Amygdala (tissue), 56 donors: ENCODE measurements around the gene UBAP1.
"Not testable (repeated sequence)": the region's sequence is repeated elsewhere in the genome, so short reads cannot be mapped to it uniquely, and the experiment has no call there.

Source experiments
- DNase-seq, 56 donors: peaks; one replicate each; lab custom pipeline; 2025; lab: John Stamatoyannopoulos, UW

The UBAP1 gene

GRCh38 chr9:34254966-34255825 lies 76.4 kb downstream of the UBAP1 start:
- DNase-seq: no peak

GRCh38 chr9:34256104-34256503 lies 77.3 kb downstream of the UBAP1 start:
- DNase-seq: peak in 3 of 56 donors; percentile 3 to 4 (median 3)

- DNase-seq: no peak
Observed at GRCh38 chr9:34256987-34257585, 78.2 kb downstream of the UBAP1 start.

- DNase-seq: no peak
Observed at GRCh38 chr9:34259315-34259714, 80.5 kb downstream of the UBAP1 start.

GRCh38 chr9:34262971-34263370 lies 84.1 kb downstream of the UBAP1 start:
- no peak for DNase-seq

GRCh38 chr9:34267660-34268059 lies 88.8 kb downstream of the UBAP1 start:
- no peak for DNase-seq

- no peak for DNase-seq
Observed at GRCh38 chr9:34271265-34272006, 92.6 kb downstream of the UBAP1 start.

- DNase-seq: no peak
Observed at GRCh38 chr9:34272101-34272541, 93.3 kb downstream of the UBAP1 start.

- not testable (repeated sequence) for DNase-seq
Observed at GRCh38 chr9:34273588-34273987, 94.7 kb downstream of the UBAP1 start.

GRCh38 chr9:34275811-34276210 lies 97.0 kb downstream of the UBAP1 start:
- no peak for DNase-seq

GRCh38 chr9:34276772-34277171 lies 97.9 kb downstream of the UBAP1 start:
- no peak for DNase-seq

GRCh38 chr9:34279411-34279810 lies 100.6 kb downstream of the UBAP1 start:
- DNase-seq: no peak

- DNase-seq: no peak
Observed at GRCh38 chr9:34282096-34282495, 103.3 kb downstream of the UBAP1 start.

GRCh38 chr9:34289159-34289558 lies 110.3 kb downstream of the UBAP1 start:
- no peak for DNase-seq

- no peak for DNase-seq
Observed at GRCh38 chr9:34291023-34291422, 112.2 kb downstream of the UBAP1 start.

GRCh38 chr9:34291423-34291822 lies 112.6 kb downstream of the UBAP1 start:
- no peak for DNase-seq

GRCh38 chr9:34292552-34292951 lies 113.7 kb downstream of the UBAP1 start:
- no peak for DNase-seq

- not testable (repeated sequence) for DNase-seq
Observed at GRCh38 chr9:34301064-34301463, 122.2 kb downstream of the UBAP1 start.
